Measurements from ENCODE around the gene FSTL3. TPM values are rescaled to one million over a fixed set of nuclear protein-coding genes. Genes with fewer than 3 reads are reported as not detected.

Gene FSTL3
- total RNA-seq, 6 donors from 2014 or later: 109 to 335 (median 197) TPM

- peak; percentile 5 to 31 for ATAC-seq (ENCODE audit: low FRiP score in 2 of 2)
- H3K4me1 ChIP-seq: peaks cover 10 to 40% (median 20%) of the 10 kb centered on the region in 4 donors
- TF ChIP-seq POLR2A (IDR thresholded peaks at IDR 0.05) (no peak), CTCF (IDR thresholded peaks at IDR 0.05) (no peak), POLR2AphosphoS5 (IDR thresholded peaks at IDR 0.05) (no peak), EP300 (IDR thresholded peaks at IDR 0.05) (no peak)
- DNase-seq: peak in 1 of 2 donors; percentile 80
- H3K9me3 ChIP-seq: no peaks in the 10 kb centered on the region
- peaks cover 0 to 18% (median 4%) of the 10 kb centered on the region in 4 donors for H3K27me3 ChIP-seq
- no peaks in the 10 kb centered on the region for H3K36me3 ChIP-seq
- peak overlapping the region; percentile 69 to 91 (median 84) for H3K27ac ChIP-seq
- WGBS, 2 donors: 40% methylated on average over 1 of the region's 78 CpGs; no CpG with 5 or more reads in 1 of the 2 donors
- peak overlapping the region; percentile 51 to 86 (median 72) for H3K4me3 ChIP-seq
These were observed 33.2 kb downstream of the FSTL3 start for GRCh38 chr19:709196-709964.

- peak; percentile 32 to 78 for ATAC-seq (ENCODE audit: low FRiP score in 2 of 2)
- DNase-seq: peak in 1 of 2 donors; percentile 85
- peak overlapping the region; percentile 51 to 86 (median 72) for H3K4me3 ChIP-seq
- 36 to 53% methylated on average over 13 to 27 of the region's 27 CpGs for WGBS, 2 donors
- H3K9me3 ChIP-seq: no peaks in the 10 kb centered on the region
- peaks cover 0 to 18% (median 4%) of the 10 kb centered on the region in 4 donors for H3K27me3 ChIP-seq
- no peaks in the 10 kb centered on the region for H3K36me3 ChIP-seq
- TF ChIP-seq POLR2AphosphoS5 (IDR thresholded peaks at IDR 0.05): peak in 1 of 2 donors; percentile 16
- TF ChIP-seq CTCF (IDR thresholded peaks at IDR 0.05): peak in 1 of 6 experiments; percentile 5
- TF ChIP-seq POLR2A (IDR thresholded peaks at IDR 0.05): peak in 1 of 4 donors; percentile 9
- no peak for TF ChIP-seq EP300 (IDR thresholded peaks at IDR 0.05)
- H3K27ac ChIP-seq: peak overlapping the region; percentile 69 to 91 (median 84)
- H3K4me1 ChIP-seq: peaks cover 8 to 36% (median 18%) of the 10 kb centered on the region in 4 donors
These were observed 33.9 kb downstream of the FSTL3 start for GRCh38 chr19:709965-710571.

- peak in 1 of 2 donors; percentile 74 for DNase-seq
- no peaks in the 10 kb centered on the region for H3K9me3 ChIP-seq
- no peaks in the 10 kb centered on the region for H3K36me3 ChIP-seq
- peaks cover 8 to 36% (median 18%) of the 10 kb centered on the region in 4 donors for H3K4me1 ChIP-seq
- no peak for TF ChIP-seq EP300 (IDR thresholded peaks at IDR 0.05)
- no peak for TF ChIP-seq POLR2AphosphoS5 (IDR thresholded peaks at IDR 0.05)
- no peak for TF ChIP-seq CTCF (IDR thresholded peaks at IDR 0.05)
- TF ChIP-seq POLR2A (IDR thresholded peaks at IDR 0.05): no peak
- 59 to 62% methylated on average over 12 to 21 of the region's 21 CpGs for WGBS, 2 donors
- H3K27ac ChIP-seq: peak overlapping the region; percentile 69 to 91 (median 84)
- H3K27me3 ChIP-seq: peaks cover 0 to 18% (median 4%) of the 10 kb centered on the region in 4 donors
- ATAC-seq (ENCODE audit: low FRiP score in 2 of 2): peak in 1 of 2 donors; percentile 9
- H3K4me3 ChIP-seq: peak overlapping the region in 2 of 4 donors; percentile 65 to 86
These were observed 34.6 kb downstream of the FSTL3 start for GRCh38 chr19:710767-711166.

- H3K9me3 ChIP-seq: no peaks in the 10 kb centered on the region
- peaks cover 0 to 18% (median 4%) of the 10 kb centered on the region in 4 donors for H3K27me3 ChIP-seq
- no peaks in the 10 kb centered on the region for H3K36me3 ChIP-seq
- H3K4me3 ChIP-seq: no peak overlapping the region
- H3K4me1 ChIP-seq: peaks cover 8 to 36% (median 18%) of the 10 kb centered on the region in 4 donors
- H3K27ac ChIP-seq: peak overlapping the region in 2 of 4 donors; percentile 87 to 91
- 82 to 90% methylated on average over 8 of the region's 8 CpGs for WGBS, 2 donors
- ATAC-seq (ENCODE audit: low FRiP score in 2 of 2): no peak
- TF ChIP-seq POLR2A (IDR thresholded peaks at IDR 0.05) (no peak), CTCF (IDR thresholded peaks at IDR 0.05) (no peak), POLR2AphosphoS5 (IDR thresholded peaks at IDR 0.05) (no peak), EP300 (IDR thresholded peaks at IDR 0.05) (no peak)
- no peak for DNase-seq
These were observed 35.1 kb downstream of the FSTL3 start for GRCh38 chr19:711254-711653.
